OCI-LY1 (cell line): Measurements from ENCODE around the gene SMTNL1.
"Not testable (repeated sequence)": the region's sequence is repeated elsewhere in the genome, so short reads cannot be mapped to it uniquely, and the experiment has no call there.

Experiments
- EZH2 ChIP-seq: fragments of 200-600 bp; sonication (generic), shearing (Covaris generic); IDR thresholded peaks from 2 replicates; pipeline ENCODE4 v1.8.0; 2017; ENCODE audit warnings: borderline replicate concordance, mixed run types, mild to moderate bottlenecking, antibody characterized with exemption, low read length, moderate library complexity, mixed read lengths
- TF ChIP-seq, protein P1 (sequence below): fragments of 200-600 bp; sonication (generic), shearing (Covaris generic); IDR thresholded peaks from 2 replicates; pipeline ENCODE4 v1.5.1; 2017; ENCODE audit warnings: mild to moderate bottlenecking, antibody characterized with exemption, low read length, moderate library complexity, mixed read lengths

DNA sequence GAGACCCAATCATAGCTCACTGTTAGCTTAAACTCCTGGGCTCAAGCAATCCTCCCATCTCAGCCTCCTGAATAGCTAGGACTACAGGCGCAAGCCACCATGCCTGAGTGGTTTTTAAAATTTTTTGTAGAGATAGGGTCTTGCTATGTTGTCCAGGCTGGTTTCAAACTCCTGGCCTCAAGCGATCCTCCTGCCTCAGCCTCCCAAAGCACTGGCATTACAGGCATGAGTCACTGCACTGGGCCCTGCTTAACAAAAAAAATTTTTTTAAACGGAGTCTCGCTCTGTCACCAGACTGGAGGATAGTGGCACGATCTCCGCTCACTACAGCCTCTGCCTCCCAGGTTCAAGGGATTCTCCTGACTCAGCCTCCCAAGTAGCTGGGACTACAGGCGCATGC is 2.9 kb upstream of the SMTNL1 start:
- TF ChIP-seq, protein P1, sequence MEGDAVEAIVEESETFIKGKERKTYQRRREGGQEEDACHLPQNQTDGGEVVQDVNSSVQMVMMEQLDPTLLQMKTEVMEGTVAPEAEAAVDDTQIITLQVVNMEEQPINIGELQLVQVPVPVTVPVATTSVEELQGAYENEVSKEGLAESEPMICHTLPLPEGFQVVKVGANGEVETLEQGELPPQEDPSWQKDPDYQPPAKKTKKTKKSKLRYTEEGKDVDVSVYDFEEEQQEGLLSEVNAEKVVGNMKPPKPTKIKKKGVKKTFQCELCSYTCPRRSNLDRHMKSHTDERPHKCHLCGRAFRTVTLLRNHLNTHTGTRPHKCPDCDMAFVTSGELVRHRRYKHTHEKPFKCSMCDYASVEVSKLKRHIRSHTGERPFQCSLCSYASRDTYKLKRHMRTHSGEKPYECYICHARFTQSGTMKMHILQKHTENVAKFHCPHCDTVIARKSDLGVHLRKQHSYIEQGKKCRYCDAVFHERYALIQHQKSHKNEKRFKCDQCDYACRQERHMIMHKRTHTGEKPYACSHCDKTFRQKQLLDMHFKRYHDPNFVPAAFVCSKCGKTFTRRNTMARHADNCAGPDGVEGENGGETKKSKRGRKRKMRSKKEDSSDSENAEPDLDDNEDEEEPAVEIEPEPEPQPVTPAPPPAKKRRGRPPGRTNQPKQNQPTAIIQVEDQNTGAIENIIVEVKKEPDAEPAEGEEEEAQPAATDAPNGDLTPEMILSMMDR = not testable (repeated sequence)
- not testable (repeated sequence) for TF ChIP-seq EZH2
